Measurements from ENCODE around the gene ZNF24. TPM values are rescaled to one million over a fixed set of nuclear protein-coding genes. Genes with fewer than 3 reads are reported as not detected.
A peak's percentile ranks its signal among the peaks of the same experiment; 100 is the strongest.

The ZNF24 gene
- total and polyA plus RNA-seq, 2 donors: 22.7 to 68.9 TPM

DNA sequence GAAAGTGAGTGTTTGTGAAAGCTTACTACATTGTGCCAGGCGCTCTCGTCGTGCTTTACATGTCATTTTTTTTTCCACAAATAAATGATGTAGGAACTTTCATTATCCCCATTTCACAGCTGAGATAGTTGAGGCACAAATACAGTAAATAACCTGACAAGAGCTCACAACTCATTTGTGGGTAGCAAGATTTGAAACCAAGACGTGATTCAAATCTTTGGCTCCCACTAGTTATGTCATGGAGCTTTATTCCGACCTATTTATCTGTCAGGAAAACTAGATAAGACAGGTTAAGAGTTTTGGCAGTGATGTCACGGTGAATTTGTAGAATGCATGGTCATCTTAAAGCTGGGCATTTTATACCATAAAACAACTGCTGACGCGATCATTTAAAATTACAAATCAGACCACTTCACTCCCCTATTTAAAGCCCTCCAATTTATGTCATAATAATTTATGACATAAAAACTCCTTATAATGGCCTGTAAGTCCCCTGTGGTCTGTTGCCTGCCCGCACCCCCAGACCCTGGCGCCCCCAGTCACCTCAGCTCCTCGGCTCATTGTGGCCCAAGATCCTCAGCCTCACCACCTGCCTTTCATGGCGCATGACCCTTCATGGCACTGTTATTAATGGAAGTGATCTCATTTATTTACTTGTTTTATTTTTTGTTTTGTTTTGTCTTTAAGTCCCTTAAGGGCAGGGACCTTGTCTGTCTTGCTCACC lies 678 bp upstream of the ZNF24 start:
- DNase-seq (ENCODE audit: extremely low spot score): peak; percentile 13
- Histone ChIP-seq H3K4me1 (ENCODE audit: insufficient read depth) (peaks cover under 1% of the 10 kb centered on the region), H3K4me3 (ENCODE audit: low read depth, low read length) (peak overlapping the region; percentile 79), H3K27ac (ENCODE audit: low read depth) (peak overlapping the region; percentile 99), H3K36me3 (ENCODE audit: insufficient read depth) (no peaks in the 10 kb centered on the region)
- 43% methylated on average over 12 of the region's 12 CpGs for WGBS

- WGBS: 2% methylated on average over 15 of the region's 15 CpGs
- peak overlapping the region; percentile 79 for H3K4me3 ChIP-seq (ENCODE audit: low read depth, low read length)
- peaks cover under 1% of the 10 kb centered on the region for H3K36me3 ChIP-seq (ENCODE audit: insufficient read depth)
- DNase-seq (ENCODE audit: extremely low spot score): no peak
- peaks cover 3% of the 10 kb centered on the region for H3K4me1 ChIP-seq (ENCODE audit: insufficient read depth)
- peak overlapping the region; percentile 99 for H3K27ac ChIP-seq (ENCODE audit: low read depth)
These were observed 708 bp downstream of the ZNF24 start for GRCh38 chr18:35343488-35343935.

DNA sequence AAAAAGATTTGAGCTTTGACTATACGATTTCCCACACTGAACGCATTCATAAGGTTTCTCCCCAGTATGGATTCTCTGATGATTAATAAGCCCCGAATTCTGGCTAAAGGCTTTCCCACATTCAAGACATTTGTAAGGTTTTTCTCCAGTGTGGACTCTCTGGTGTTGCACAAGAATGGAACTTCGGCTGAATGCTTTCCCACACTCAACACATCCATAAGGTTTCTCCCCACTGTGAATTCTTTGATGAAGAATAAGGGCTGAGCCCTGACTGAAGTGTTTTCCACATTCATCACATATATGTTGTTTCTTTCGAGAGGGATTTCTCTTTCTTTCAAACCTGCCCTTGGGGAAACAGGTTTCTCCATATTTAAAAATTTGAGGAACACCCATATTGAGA lies 6.9 kb downstream of the ZNF24 start:
- Histone ChIP-seq H3K36me3 (ENCODE audit: insufficient read depth) (peaks cover 4% of the 10 kb centered on the region), H3K4me1 (ENCODE audit: insufficient read depth) (peaks cover 3% of the 10 kb centered on the region)
- WGBS: 91% methylated on average over 5 of the region's 5 CpGs

DNA sequence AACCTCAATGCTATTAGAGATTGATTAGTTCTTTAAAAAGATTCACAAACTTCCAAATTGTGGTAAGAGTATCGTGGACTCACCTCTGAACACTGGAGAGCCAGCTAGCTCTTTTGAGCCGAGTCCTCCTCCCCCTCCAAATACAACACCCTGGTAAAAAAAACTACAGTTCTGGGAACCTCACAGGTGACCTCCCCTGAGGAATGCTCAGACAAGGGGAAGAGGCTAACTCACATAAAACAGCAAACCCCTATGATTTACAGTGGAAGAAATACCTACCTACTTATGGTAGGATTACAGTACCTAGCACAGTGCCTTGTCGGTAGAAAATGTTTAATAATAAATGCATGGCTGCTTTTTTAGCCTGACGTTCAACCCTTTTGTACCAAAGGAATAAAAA lies 8.4 kb downstream of the ZNF24 start:
- H3K36me3 ChIP-seq (ENCODE audit: insufficient read depth): peaks cover 4% of the 10 kb centered on the region
- H3K27ac ChIP-seq (ENCODE audit: low read depth): no peak overlapping the region
- no peak for DNase-seq (ENCODE audit: extremely low spot score)
- peaks cover 3% of the 10 kb centered on the region for H3K4me1 ChIP-seq (ENCODE audit: insufficient read depth)
- WGBS: 94% methylated on average over 4 of the region's 4 CpGs
- H3K4me3 ChIP-seq (ENCODE audit: low read depth, low read length): no peak overlapping the region

More for the DNA sequence above, 6.9 kb downstream of the ZNF24 start:
- no peak overlapping the region for H3K27ac ChIP-seq (ENCODE audit: low read depth)
- H3K4me3 ChIP-seq (ENCODE audit: low read depth, low read length): no peak overlapping the region
- no peak for DNase-seq (ENCODE audit: extremely low spot score)

DNA sequence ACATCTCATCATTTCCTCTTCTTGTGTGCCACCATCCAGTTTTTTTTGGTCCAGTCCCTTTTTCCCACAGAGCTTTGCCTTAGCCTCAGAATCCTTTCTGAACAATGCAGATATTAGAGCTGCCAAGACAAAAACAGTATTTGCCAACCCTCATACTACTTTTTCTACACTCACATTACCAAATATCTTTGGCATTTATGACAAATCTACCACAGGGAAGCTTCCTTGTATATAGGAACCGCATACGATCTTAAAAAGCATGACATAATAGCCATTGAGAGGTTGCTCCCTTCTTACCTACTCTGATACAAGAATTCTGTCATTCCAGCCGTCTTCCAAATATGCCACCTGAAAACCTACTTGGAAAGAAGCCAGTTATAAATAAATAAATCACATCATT lies 9.4 kb downstream of the ZNF24 start:
- H3K27ac ChIP-seq (ENCODE audit: low read depth): no peak overlapping the region
- H3K36me3 ChIP-seq (ENCODE audit: insufficient read depth): peaks cover 4% of the 10 kb centered on the region
- 53% methylated on average over 3 of the region's 3 CpGs for WGBS
- peaks cover 1% of the 10 kb centered on the region for H3K4me1 ChIP-seq (ENCODE audit: insufficient read depth)
- no peak overlapping the region for H3K4me3 ChIP-seq (ENCODE audit: low read depth, low read length)
- DNase-seq (ENCODE audit: extremely low spot score): no peak

- Histone ChIP-seq H3K4me1 (ENCODE audit: insufficient read depth) (no peaks in the 10 kb centered on the region), H3K36me3 (ENCODE audit: insufficient read depth) (peaks cover 4% of the 10 kb centered on the region), H3K4me3 (ENCODE audit: low read depth, low read length) (no peak overlapping the region), H3K27ac (ENCODE audit: low read depth) (no peak overlapping the region)
- DNase-seq (ENCODE audit: extremely low spot score): no peak
- WGBS: 95% methylated on average over 1 of the region's 1 CpG
These were observed 10.0 kb downstream of the ZNF24 start for GRCh38 chr18:35334212-35334611.

DNA sequence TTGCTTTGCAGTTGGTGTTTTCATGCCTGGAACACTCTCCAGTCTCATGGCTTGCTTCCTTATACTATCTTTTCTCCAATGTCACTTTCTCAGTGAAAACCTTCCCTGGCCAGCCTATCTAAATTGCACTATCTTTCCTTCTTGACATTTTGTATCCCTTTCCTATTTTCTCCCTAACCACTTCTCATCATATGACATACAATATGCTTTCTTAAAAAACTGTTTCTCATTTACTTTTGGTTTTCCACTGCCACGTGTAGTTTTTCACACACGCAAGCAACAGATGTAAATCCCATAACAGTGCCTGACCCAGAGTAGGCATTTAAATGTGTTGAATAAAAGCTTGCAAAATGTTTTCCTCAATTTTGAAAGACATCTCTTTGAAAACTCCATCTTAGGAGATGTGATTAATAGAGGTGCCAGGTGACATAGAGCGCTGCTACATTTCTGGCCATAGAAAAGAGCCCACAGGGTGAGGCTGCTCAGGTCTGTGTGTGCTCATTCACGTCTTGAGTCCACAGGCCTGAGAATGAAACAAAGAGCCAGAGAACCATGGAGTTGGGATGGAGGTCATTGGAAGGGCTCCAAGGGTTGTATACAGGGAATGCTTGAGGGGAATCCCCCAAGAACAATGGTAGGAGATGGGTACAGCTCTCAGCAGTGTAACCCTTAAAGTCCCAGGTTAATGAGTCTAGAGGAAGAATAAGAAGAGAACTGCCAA lies 12.7 kb downstream of the ZNF24 start:
- WGBS: 81% methylated on average over 4 of the region's 4 CpGs
- Histone ChIP-seq H3K4me1 (ENCODE audit: insufficient read depth) (no peaks in the 10 kb centered on the region), H3K4me3 (ENCODE audit: low read depth, low read length) (no peak overlapping the region), H3K36me3 (ENCODE audit: insufficient read depth) (no peaks in the 10 kb centered on the region), H3K27ac (ENCODE audit: low read depth) (no peak overlapping the region)
- DNase-seq (ENCODE audit: extremely low spot score): no peak

DNA sequence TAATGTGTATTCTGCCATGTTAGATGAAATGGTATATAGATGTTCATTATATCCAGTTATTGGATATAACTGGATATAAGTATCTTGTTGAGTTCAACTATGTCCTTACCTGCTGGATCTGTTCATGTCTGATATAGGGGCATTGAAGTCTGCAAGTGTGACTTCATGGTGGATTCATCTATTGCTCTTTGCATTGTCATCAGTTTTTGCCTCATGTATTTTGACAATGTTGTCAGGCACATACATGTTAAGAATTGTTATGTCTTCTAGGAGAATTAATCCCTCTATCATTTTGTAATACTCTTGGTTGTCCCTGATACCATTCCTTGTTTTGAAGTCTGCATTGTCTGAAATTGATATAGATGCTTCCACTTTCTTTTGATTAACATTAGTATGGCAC lies 15.4 kb downstream of the ZNF24 start:
- Histone ChIP-seq H3K27ac (ENCODE audit: low read depth) (no peak overlapping the region), H3K36me3 (ENCODE audit: insufficient read depth) (no peaks in the 10 kb centered on the region), H3K4me1 (ENCODE audit: insufficient read depth) (no peaks in the 10 kb centered on the region), H3K4me3 (ENCODE audit: low read depth, low read length) (no peak overlapping the region)
- no peak for DNase-seq (ENCODE audit: extremely low spot score)

DNA sequence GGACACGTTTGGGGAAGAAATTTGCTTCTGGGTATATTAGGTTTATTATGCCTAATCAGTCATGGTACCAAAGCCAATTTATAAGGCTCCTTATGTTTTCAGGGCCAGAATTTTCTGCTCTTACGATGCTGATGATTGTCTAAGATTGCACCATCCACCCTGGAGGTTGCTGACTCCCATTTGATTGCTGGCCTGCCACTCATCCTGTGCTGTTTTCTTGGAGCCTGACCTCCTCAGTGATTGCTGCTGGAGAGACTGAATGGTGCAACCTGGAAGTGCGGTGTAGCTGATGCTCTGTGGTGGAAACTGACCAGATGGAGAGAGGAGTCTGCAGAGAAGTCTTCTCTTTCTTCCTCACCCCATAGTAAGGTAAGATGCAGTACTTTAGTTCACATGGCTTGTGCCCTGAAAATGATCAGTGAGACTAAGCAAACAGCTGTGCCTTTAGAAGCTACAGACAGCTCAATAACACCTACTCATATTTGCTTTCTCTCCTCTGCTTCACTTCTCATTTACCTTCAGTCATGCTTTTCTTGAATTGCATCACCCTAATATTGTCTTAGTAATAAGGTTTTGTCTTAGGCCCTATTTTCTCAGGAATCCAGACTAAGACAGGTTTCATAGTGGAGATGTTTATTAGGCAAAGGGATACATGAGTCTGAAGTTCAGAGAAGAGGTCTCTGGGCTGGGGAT lies 17.4 kb downstream of the ZNF24 start:
- H3K4me1 ChIP-seq (ENCODE audit: insufficient read depth): no peaks in the 10 kb centered on the region
- no peak overlapping the region for H3K27ac ChIP-seq (ENCODE audit: low read depth)
- no peaks in the 10 kb centered on the region for H3K36me3 ChIP-seq (ENCODE audit: insufficient read depth)
- WGBS: 69% methylated on average over 3 of the region's 3 CpGs
- H3K4me3 ChIP-seq (ENCODE audit: low read depth, low read length): no peak overlapping the region
- DNase-seq (ENCODE audit: extremely low spot score): no peak

- Histone ChIP-seq H3K4me3 (ENCODE audit: low read depth, low read length) (no peak overlapping the region), H3K4me1 (ENCODE audit: insufficient read depth) (no peaks in the 10 kb centered on the region), H3K36me3 (ENCODE audit: insufficient read depth) (no peaks in the 10 kb centered on the region), H3K27ac (ENCODE audit: low read depth) (no peak overlapping the region)
- no peak for DNase-seq (ENCODE audit: extremely low spot score)
- 46% methylated on average over 2 of the region's 2 CpGs for WGBS
These were observed 19.1 kb downstream of the ZNF24 start for GRCh38 chr18:35324926-35325655.

GRCh38 chr18:35322486-35323458 lies 21.4 kb downstream of the ZNF24 start:
- 66% methylated on average over 3 of the region's 3 CpGs for WGBS
- no peak overlapping the region for H3K4me3 ChIP-seq (ENCODE audit: low read depth, low read length)
- no peaks in the 10 kb centered on the region for H3K4me1 ChIP-seq (ENCODE audit: insufficient read depth)

DNA sequence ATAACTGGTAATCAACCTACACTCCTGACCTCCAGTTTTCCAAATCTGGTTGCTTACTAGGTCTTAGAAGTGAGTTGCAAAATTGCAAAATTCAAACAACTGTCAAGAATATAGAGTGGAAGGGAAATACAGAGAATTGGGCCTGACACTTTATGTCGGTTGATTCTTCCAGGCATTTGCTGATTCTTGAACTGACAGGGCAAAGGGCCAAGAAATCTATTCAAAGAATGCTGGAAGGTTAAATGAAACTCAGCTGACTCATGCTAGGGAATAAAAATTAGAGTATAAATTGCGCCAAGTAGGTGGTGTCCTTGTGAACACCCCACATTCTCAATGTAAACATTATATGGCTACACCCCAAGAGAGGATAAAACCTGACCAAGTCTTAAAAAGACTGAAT lies 32.7 kb downstream of the ZNF24 start:
- H3K27ac ChIP-seq (ENCODE audit: low read depth): no peak overlapping the region
- peaks cover 2% of the 10 kb centered on the region for H3K36me3 ChIP-seq (ENCODE audit: insufficient read depth)
- no peaks in the 10 kb centered on the region for H3K4me1 ChIP-seq (ENCODE audit: insufficient read depth)
- DNase-seq (ENCODE audit: extremely low spot score): no peak
- 53% methylated on average over 2 of the region's 2 CpGs for WGBS
- H3K4me3 ChIP-seq (ENCODE audit: low read depth, low read length): no peak overlapping the region

More at GRCh38 chr18:35322486-35323458, 21.4 kb downstream of the ZNF24 start:
- Histone ChIP-seq H3K36me3 (ENCODE audit: insufficient read depth) (no peaks in the 10 kb centered on the region), H3K27ac (ENCODE audit: low read depth) (no peak overlapping the region)
- no peak for DNase-seq (ENCODE audit: extremely low spot score)
